HG03135 (cell line): Measurements from ENCODE around the gene CREM.
"Not testable (repeated sequence)": the region's sequence is repeated elsewhere in the genome, so short reads cannot be mapped to it uniquely, and the experiment has no call there.

Experiments
- ATAC-seq: cut with Tn5 transposase; IDR thresholded peaks from one replicate; pipeline ENCODE4 v1.9.1; 2021; ENCODE audit warnings: mild to moderate bottlenecking, moderate library complexity; ENCODE audit not compliant: unreplicated experiment

CREM gene

GRCh38 chr10:35191523-35191922 lies 64.9 kb downstream of the CREM start:
- ATAC-seq, result no peak

DNA sequence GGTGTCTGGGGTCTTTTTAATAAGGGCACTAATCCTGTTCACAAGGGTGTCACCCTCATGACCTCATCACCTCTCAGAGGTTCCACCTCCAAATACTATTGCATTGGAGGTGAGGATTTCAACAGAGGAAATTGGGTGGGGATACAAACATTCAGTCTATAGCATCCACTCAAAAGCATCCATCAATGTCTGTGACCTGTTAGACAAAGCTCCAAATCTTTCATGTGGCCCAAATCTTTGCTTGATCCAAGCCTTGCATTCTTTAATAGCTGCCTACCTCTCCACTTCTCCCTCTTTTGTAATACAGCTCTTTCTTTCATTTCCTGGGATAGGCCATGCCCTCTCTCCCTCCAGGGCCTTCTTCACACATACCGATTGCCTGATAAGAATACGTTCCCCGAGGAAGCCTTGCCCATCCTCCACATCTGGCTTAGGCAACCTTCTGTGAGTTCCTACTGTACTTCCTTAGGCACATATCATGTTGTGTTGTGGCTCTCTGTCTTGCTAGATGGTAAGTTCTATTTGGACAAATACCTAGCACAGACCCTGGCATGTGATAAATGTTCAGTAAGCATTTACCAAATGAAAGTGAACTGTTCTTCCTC lies 66.1 kb downstream of the CREM start:
- no peak for ATAC-seq

DNA sequence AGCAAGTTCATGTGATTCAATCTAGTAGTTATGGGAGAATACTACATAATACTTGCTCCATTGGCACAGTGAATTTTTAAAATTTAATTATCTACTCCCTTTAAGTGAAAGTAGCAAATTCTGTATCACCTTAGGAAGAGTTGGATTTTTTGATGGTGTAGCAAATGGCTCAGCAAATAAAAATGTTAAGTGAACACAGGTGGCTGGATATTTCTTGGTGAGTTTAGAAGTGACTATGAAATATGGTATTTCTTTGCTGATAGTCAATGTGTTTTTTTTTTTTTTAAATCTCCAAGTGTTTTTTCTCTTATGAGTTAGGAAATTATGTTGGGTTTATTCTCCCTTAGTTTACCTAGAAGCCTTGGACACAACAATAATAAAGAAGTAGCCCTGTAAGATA lies 67.8 kb downstream of the CREM start:
- ATAC-seq, result no peak

DNA sequence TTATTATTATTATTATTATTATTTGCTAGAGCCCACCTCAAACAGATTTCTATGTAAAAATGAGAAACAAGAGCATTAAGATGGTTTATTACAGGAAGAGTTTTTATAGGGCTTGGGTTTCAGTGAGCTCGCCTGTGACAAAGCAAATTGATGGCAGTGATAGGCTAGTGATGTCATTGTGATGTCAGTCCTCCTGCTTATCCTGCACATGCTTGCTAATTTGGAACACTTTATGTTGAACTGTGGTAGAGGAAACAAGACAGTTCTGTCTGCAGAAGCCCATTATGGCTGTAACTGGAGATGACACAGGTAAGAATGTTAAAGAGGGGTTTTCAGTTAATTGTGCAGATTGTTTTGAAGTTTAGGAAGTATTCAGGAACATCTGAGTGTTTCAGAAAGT lies 68.3 kb downstream of the CREM start:
- ATAC-seq, result no peak

GRCh38 chr10:35195361-35196306 lies 69.0 kb downstream of the CREM start:
- peak; percentile 98 for ATAC-seq

DNA sequence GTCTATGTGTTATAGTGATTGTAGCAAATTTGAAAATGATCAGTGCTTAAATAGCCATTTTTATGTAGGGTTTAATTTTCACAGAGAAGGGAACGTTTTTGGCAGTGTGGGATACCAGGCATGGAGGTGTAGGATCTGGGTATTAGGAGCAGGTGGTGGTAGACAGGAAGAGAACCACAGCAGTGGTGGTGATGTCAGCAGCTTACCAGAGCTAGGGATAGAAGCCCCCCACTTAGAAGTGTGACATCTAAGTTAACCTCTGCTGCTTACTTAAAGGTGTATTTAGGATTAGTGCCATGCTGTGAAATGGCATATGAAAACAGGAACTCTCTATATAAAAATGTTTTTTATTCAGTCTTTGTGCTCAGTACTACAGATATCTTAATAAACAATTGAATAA lies 73.8 kb downstream of the CREM start:
- no peak for ATAC-seq

DNA sequence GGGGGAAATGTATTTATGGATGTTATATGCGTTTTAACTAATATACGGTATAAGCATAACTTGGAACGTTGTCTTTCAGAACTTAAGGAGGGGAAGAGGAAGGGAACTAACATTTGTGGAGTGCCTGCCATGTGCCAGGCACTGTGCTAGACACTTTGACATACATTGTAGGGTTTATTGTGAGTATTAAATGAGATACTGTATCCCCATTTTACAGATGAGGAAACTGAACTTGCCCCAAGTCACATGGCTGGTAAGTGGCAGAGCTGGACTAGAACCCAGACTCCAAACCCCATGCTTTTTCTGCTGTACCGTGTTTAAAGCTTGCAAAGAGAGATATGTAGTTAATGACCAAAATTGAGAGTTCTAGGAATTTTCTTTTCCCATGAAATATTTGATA lies 74.6 kb downstream of the CREM start:
- no peak for ATAC-seq

DNA sequence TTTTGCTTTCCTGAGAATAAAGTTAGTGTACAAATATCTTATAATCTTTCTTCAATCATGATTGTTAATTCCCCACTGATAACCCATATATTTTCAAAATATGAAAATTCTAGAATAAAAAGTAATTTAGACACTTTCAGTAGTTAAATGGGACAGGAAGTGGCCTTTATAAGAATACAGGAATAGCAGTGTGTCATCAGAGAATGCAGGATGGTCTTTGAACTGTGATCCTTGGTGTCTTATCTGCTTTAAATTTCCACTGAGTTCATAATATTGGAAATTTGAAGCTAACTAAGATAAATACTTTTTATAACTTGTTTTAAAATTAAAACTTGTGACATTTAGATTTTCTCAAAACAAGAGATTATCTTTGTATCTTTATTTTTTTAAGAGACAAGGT lies 75.4 kb downstream of the CREM start:
- ATAC-seq, result no peak

DNA sequence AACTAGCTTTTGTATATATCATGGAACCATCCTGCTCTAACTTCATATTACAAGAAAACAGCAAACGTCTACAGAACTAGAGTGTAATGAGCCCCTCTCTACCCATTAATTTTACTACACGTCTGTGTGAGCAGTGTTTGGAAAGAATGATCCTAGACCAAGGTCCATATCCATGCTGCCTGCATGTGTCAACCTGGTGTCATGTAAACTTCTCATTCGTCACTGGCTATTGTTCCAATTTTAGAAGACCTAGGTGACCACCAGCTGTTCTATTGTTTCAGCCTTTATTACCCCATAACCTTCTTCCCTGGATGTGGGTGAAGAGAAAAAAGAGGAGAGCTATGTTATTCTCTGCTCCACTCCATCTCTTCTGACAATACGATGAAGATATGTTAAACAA lies 77.1 kb downstream of the CREM start:
- no peak for ATAC-seq

GRCh38 chr10:35204650-35205319 lies 78.1 kb downstream of the CREM start:
- no peak for ATAC-seq

- ATAC-seq, result no peak
These were observed 79.6 kb downstream of the CREM start for GRCh38 chr10:35206274-35206673.

DNA sequence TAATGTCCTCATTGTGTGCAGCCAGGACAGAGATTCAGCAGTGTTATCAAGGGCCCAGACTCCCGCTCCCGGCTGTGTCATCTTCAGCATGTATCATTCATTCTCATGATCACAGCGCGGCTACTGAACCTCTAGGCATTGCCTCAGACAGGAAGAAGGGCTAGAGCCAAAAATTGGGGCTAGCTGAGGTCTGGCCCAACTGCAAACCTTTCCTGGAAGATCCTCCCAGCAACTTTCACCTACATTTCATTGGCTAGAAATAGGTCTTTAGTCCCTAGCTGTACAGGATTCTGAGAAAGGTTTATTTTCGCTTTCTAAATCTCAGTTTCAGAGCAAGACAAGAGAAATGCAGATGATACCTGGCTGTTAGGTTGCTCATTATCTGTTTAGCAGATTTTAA lies 81.9 kb downstream of the CREM start:
- peak; percentile 83 for ATAC-seq

- peak; percentile 18 for ATAC-seq
These were observed 82.4 kb downstream of the CREM start for GRCh38 chr10:35208949-35209613.

DNA sequence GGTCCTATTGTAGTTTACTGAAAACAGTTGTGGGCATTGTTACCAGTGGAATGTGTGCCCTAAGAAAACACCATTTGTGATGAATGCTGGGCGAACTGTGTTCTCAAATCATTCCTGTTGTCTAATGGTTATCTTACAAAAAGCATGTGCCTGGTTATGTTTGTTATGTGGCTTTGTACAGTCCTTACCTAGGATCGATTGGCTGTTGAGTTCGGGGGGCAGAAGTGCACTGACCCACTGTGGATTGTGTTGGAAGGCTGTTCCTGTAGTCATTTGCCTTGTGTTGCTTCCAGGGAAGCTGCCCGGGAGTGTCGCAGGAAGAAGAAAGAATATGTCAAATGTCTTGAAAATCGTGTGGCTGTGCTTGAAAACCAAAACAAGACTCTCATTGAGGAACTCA lies 84.3 kb downstream of the CREM start:
- no peak for ATAC-seq

DNA sequence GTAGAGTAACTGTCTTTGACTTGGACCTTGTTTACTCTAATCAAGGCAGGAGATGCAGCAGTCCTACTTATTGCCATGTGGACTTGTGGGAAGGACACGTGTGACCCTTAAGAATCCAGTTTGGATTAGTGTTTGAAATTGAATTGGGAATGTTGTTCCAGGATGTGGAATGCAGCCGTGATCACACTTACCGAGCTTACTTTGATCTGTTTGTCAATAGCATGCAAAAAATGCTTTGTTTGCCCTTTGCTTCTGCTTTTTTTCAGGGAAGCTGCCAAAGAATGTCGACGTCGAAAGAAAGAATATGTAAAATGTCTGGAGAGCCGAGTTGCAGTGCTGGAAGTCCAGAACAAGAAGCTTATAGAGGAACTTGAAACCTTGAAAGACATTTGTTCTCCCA lies 84.7 kb downstream of the CREM start:
- no peak for ATAC-seq

DNA sequence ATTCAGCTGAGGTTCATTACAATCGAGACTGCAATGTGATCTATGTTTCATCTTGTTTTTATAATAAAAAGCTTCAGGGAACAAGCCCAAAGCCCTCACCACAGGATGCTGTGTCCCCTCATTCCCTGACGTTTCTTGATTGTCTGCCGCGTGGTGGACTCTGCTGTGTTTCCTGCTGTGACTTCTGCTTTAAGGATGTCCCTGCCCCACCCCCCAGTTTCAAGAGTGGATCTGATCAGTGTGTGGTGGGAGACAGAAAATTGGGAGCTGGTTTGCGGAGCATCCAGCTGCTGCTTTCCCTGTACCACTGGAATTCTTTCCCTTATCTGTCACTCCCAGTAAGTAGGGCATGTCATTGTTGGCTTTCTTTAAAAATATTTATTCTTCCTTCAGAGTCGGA lies 86.2 kb downstream of the CREM start:
- no peak for ATAC-seq

DNA sequence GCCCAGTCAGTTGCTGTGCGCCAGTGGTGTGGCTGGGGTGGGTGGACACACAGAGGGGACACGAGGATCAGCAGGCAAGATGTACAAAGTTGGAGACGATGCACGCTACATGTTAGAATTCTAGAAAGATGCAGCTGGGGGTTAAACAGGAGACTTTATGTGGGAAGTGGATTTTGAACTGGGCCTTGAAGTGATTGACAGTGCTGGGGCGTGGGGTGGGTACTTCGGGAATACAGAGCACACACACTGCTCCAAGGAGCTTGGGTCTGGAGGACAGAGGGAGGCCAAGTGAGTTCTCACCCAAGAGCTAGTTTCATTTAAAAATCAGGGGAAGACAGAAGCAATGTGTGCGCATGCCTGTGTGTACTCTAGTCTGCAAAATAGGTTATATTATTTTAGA lies 87.1 kb downstream of the CREM start:
- ATAC-seq, result no peak

DNA sequence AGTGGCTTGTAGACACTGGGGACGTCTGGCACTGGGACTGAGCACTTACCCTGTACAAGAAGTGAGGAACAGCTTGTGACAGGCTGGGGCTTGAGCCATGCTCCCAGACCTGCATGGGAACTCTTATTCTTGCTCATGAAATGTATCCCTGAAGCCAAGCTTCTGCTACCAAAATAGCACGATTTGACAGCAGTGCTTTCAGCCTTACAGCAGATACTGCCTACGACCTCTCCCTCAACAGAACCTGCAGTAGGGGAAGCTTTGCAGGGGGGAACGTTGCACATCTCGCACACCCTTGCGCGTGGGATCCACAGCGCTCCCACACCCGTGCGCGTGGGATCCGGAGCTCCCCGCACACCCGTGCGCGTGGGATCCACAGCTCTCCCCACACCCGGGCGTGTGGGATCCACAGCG lies 88.0 kb downstream of the CREM start:
- ATAC-seq, result no peak

- ATAC-seq, result no peak
These were observed 88.5 kb downstream of the CREM start for GRCh38 chr10:35215107-35215506.

DNA sequence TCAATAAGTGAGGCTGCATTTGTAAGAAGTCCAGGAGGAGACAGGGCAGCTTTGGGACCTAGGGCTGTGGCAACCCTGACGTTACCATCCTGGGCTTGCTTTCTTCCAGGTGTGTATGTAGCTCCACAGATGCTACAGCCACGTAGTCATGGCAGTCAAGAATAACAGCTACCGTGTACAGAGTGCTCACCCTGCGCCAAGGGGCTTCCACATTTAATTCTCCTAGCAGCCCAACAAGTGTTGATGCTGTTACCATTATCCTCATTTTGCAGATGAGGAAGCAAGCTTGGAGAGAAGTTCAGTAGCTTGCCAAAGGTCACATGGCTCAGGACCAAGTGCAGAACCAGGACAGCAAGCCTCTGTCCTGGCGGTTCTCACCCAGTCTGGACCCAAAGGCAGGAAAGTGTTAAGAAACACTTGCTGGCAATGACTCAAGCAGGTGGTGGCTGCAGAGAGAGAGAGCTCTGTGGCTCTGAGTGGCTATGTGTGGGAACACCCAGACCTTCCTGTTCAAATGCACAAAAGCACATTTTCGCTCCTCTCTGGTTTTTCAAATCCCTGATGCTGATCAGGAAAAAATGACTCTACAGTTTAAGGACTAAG lies 89.8 kb downstream of the CREM start:
- ATAC-seq, result no peak

DNA sequence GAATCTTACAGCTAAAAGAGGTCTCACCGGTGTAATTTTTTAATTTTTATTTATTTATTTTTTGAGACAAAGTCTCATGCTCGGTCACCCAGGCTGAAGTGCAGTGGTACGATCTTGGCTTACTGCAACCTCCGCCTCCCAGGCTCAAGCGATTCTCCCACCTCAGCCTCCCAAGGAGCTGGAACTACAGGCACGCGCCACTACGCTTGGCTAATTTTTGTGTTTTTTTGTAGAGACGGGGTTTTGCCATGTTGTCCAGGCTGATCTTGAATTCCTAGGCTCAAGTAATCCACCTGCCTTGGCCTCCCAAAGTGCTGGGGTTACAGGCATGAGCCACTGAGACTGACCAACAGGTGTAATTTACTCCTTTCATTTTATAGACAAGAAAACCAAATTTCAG lies 90.3 kb downstream of the CREM start:
- ATAC-seq, result not testable (repeated sequence)
